HG03565 (cell line): Measurements from ENCODE around the gene DCAF16.

ENCODE experiments used
- ATAC-seq: cut with Tn5 transposase; IDR thresholded peaks from one replicate; pipeline ENCODE4 v1.9.1; 2021; ENCODE audit warnings: mild to moderate bottlenecking, moderate library complexity; ENCODE audit not compliant: unreplicated experiment

The DCAF16 gene

GRCh38 chr4:17785858-17786257, 24.7 kb downstream of the DCAF16 start:
- no peak for ATAC-seq

DNA sequence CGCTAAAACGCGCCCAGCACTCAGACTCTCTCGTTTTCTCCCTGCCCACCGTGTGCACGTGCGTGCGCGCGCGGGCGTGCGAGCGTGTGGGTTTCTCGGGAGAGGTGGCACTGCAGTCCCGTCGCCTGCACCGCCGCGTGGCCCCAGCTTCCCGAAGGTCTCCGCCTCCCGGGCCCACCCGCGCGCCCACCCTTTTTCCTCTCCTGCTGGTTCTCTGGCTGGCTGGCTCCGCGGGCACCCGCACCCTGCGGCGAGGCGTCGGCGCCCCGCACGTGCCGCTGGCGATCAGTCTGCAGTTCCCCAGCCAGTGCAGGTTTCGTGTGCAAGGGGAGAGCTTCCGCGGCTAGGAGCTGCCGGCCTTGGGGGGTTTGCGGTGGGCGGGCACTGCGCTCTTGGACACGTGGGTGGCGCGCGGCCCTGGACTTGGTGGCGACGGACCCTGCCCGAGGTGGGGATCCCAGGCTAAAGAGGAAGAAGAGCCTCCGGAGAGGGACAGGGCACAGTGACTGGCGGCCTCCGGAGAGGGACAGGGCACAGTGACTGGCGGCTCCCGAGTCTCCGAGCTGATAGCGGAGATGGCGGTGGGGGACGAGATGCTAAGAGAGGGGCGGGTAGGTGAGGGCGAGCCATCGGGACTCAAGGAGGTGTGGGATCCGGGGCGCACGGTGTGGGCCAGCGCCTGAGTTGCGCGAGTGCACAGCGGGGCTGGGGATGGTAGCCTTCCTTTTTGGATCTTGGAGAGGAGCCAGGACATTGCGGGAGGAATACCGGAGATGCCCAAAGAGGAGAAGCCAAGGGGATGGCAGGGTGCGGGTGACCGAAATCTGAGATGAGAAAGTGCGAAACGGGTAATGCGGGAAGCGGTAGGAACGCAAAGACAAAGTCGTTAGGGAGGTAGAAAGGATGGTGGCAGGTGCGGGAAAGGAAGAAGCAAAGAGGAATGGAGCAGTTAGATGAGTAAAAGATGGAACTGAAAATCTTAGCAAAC, 29.0 kb downstream of the DCAF16 start, which contains the start of gene FAM184B:
Gene FAM184B, minus strand, starts transcription at position 322 of the 988 bp plus-strand sequence. CDS start 322 bp downstream, outside the sequence.
- ATAC-seq = no peak

DNA sequence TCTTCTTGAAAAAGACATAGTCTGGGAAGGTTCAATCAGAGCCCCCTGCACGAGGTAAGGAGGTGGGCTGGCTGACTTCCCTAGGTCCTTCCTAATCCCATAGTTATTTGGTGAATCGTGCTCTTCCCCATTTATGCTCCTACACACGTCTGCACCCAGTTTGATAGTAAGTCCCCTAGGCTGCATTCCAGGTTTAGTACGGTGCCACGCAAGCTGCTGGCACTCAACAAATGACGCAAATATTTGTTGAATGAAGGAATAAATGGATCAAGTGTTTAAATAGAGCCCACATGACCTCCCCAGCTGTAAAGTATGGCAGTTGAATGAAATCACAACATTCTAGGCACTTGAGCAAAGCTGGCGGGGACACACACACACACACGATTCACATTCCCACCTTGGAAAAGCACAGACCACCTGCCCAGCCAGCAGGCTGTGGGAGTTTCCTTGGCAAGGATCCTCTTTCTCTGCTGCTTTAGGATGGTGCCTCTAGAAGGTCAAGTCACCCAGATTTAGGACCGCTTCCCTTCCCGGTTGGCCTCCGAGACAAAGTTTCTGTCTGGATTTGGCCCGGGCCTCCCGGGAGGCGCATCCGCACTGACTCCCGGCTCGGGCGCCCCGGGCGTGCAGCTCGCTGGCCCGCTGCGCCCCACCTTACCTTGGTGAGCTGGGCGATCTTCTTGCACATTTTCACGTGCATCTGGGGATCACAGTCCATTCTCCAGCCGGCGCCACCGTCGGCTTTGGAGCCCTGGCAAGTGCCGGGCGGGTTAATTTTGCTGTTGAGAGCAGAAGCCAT, 29.9 kb downstream of the DCAF16 start:
- ATAC-seq = no peak

DNA sequence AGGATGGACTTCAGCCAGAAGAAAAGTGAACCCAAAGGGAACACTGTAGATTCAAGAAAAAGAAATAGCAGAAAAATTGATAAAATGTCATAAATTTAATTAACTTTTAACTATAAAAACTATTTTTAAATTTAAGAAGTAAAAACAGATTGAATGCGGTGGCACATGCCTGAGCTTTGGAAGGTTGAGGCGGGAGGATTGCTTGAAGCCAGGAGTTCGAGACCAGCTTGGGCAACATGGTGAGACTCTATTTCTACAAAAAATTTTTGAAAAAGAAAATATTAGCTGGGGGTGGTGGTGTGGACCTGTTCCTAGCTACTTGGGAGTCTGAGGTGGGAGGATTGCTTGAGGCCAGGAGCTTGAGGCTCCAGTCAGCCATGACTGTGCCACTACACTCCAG, 32.1 kb downstream of the DCAF16 start:
- ATAC-seq = no peak

DNA sequence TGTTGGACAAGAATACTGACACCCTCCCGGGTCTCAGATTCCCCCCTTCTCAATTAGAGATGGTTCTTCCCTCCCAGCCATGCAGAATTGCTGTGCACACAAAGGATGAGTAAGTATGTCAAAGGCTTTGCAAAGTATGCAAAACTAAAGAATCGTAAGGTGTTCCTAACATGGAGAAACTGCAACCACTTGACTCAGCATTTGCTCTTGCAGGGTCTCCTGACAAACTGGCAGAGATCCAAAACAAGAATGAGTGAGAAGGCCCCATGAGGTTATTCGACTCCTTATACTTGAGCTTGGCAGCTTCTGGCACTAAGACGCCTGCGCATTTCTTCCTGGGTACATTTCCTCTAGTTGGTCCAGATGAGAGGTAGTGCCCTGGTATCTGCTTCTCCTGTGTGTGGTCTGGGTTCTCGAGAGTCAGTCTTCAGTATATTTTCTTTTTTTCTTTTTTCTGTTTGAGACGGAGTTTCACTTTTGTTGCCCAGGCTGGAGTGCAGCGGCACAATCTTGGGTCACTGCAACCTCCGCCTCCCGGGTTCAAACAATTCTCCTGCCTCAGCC, 37.3 kb downstream of the DCAF16 start:
- ATAC-seq = no peak

DNA sequence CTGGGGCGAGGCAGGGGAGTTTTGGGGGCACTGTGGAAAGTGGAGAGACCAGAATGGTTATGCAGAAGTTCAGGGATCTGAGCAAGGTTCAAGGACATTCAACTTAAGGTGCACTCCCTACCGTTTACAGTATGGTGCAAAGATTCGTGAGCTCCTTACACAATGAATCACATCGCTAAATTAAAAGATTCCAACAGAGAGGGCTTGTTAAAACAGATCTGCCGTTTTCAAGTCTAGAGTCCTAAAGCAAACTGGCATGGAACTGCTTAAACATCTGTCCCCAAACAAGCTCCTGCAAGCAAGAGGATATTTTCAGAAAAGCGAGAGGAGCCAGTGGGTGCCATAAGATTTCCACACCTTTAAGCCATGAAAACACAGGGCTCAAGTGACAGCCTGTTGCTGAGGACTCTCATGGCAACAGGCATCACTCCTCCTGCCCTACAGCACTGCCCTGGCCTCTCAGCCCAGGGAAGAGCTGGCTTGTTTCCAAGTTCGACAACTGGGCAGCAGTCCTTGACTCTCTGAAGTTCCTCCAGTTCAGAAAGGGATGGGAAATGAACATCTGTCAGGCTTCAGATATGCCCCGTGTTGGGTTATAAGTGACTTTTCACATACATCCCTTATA, 39.2 kb downstream of the DCAF16 start:
- no peak for ATAC-seq

DNA sequence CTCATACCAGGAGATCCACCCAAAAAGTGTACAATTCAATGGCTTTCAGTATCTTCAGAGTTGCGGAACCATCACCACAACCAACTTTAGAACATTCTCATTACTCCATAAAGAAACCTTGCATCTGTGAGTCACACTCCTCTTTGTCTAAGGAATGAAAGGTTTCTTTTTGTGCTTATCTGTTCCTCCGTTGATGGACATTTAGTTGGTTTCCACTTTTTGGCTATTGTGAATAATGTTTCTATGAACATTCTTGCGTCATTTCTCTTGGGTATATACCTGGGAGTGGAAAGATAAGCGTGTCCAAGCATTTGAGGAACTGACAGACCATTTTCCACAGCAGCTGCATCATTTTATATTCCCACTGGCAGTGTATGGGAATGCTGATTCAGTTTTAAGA, 39.7 kb downstream of the DCAF16 start:
- no peak for ATAC-seq

DNA sequence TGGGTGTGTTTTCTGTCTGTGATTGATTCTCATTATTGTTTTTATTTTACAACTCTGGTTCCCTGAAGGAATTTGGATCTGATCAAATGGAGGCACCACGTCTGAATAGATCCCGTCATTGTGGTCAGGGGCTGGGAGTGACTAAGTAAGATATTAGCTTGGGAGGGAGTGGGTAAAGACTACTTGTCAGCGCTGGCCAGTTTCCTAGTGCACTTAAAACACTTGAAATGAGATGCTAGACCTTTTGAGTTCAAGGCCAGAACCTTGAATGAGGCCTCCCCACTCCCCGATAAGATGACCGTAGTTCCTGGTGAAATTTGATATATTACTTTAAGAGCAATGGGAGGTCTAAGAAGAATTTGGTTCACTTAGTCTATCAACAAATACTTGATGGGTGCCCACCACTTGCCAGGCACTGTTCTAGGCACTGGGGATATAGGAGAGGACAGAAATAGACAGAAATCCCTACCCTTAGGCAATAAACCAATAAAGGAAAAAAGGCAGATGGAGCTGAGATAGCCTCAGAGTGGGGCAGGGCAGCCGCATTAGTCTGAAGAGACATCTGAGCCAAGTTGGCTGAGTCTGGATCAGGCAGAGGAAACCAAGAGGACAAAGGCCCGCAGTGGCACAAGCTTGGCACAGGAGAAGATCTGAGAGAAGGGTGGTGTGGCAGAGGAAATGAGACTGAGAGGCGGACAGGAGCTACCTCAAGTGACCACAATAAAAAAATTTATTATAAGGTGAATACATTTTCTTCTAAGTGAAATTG, 41.0 kb downstream of the DCAF16 start:
- no peak for ATAC-seq

DNA sequence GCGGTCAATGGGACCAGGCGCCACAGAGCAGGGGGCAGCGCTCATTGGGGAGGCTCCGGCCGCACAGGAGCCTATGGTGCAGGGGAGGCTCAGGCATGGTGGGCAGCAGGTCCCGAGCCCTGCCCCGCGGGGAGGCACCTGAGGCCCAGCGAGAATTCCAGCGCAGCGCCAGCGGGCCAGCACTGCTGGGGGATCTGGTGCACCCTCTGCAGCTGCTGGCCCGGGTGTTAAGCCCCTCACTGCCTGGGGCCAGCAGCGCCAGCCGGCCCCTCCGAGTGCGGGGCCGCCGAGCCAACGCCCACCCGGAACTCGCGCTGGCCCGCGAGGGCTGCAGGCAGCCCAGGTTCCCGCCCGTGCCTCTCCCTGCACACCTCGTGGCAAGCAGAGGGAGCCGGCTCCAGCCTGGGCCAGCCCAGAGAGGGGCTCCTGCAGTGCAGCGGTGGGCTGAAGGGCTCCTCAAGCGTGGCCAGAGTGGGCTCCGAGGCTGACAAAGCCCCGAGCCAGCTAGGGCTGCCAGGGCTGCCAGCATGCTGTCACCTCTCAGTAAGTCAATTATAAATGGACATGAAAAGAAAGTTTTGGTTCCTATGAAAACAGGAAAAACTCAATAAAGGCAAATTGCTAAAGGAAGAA, 43.6 kb downstream of the DCAF16 start:
- no peak for ATAC-seq

- ATAC-seq = no peak
These were observed 44.9 kb downstream of the DCAF16 start for GRCh38 chr4:17765514-17766286.

DNA sequence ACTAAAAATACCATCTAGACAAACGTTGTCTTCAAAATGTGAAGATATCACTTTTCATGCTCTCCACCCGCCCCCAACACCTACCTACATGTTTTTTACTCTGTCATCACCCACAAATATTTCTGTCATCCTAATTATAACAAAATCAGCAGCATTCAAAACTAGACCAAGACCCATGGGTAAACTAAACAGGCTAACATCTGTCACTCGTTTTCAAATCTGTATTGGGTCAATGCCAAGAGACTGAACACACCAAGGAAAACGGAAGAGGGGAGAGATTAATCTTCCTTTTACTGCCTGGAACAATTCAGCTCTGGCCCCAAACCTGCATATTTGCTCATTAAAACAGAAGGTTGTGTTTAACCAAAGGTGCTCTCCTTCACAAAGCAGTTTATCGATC, 46.6 kb downstream of the DCAF16 start:
- ATAC-seq = no peak

DNA sequence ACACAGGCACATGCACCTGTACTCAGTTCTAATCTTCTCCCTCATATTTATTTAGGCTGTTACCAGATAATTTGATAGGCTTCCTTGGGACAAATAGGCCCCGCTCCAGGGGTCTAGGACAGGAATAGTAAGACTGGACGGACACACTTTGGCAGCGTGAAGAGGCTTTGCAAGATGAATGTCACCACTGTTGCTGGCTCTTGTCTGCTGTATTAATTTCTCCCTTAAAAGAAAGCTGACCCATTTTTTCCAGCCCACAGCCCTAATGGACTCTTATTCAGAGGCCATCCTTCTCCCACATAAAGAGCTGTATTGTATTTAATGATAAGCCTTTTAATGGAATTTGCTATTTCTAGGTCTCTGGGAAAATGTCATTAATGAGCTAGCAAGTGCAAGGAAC, 47.1 kb downstream of the DCAF16 start:
- no peak for ATAC-seq

DNA sequence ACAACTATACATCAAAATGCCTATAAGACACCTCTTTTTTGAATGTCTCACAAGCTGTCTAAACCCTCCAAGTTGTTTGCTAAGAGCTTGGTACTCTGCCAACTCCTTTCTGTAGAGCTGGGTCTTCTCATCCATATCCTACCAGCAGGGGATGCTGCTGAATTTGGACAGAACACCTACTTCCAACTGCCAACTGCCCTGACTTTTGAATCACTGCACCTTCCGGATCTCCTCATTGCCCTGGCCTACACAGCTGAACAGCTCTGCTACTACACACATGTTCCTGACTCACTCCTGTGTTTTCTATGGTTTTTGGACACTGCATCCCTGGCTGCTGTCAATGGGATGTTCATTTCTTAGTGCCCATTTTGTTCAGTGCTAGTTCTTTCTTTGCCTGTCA, 47.8 kb downstream of the DCAF16 start:
- ATAC-seq = no peak

DNA sequence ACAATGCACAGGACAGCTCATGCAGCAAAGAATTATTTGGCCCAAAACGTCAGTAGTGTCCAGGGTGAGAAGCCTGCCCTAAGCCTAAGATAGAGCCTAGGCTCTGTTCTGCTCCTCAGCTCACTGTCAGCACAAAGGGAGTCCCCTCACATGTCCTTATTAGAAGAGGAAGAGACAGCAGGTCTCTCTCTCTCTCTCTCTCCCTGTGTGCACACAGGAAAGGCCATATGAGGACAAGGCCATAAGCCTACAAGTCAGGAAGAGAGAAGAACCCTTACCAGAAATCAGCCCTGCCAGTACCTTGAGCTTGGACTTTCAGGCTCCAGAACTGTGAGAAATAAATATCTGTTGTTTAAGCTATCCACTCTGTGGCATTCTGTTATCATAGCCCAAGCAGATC, 49.5 kb downstream of the DCAF16 start:
- ATAC-seq = no peak

- ATAC-seq = no peak
These were observed 49.9 kb downstream of the DCAF16 start for GRCh38 chr4:17760626-17761025.

GRCh38 chr4:17758485-17758884, 52.1 kb downstream of the DCAF16 start:
- ATAC-seq = no peak

GRCh38 chr4:17757621-17758020, 52.9 kb downstream of the DCAF16 start:
- no peak for ATAC-seq

- no peak for ATAC-seq
These were observed 56.9 kb downstream of the DCAF16 start for GRCh38 chr4:17753646-17754045.
